HS-5 (cell line): ENCODE data around the gene NEGR1.

ENCODE experiments used
- DNase-seq: peaks from one replicate; pipeline ENCODE4 v3.0.0-alpha.2; 2012; ENCODE audit warnings: low read depth

NEGR1 gene

DNA sequence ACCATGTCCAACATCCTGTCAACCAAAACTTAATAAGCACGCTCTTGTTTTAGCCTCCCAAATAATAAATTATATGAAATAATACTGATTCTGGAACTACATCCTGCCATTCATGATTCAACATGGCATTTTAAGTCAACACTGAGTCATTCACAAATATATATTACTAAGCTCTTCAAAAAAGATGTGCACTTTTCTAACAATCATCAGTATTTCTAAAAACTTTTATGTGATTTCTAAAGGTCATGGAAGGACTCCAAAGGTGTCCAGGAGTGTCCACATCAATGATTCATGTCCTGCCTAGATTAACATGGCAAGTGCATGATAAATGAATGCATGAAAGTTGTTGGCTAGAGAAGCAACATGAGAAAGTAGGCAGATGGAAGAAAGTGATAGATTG, 51.6 kb downstream of the NEGR1 start:
- DNase-seq = peak; percentile 29

DNA sequence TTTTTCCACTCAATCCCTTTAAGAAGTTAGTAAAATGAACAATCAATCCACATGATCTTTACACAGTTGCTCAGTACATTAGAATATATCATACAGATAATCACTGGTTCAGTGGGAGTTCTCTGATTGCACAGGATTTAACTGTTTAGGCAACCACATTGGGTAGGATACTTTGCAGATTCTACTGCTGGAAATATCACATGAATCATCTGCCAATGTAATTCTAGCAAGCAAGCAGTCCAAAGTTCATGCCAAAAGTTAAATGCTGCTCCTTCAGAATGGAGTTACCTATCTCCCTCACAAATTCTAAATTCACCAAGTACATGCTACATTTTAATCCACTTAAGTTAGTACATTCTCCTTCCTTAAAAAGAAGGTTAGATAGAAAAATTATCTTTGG, 52.4 kb downstream of the NEGR1 start:
- DNase-seq = no peak

GRCh38 chr1:72227667-72228066, 54.7 kb downstream of the NEGR1 start:
- DNase-seq = no peak

GRCh38 chr1:72224506-72224905, 57.8 kb downstream of the NEGR1 start:
- no peak for DNase-seq

GRCh38 chr1:72221811-72222210, 60.5 kb downstream of the NEGR1 start:
- no peak for DNase-seq

- DNase-seq = no peak
Observed at GRCh38 chr1:72218141-72218739, 64.1 kb downstream of the NEGR1 start.

- no peak for DNase-seq
Observed at GRCh38 chr1:72207059-72207458, 75.3 kb downstream of the NEGR1 start.

DNA sequence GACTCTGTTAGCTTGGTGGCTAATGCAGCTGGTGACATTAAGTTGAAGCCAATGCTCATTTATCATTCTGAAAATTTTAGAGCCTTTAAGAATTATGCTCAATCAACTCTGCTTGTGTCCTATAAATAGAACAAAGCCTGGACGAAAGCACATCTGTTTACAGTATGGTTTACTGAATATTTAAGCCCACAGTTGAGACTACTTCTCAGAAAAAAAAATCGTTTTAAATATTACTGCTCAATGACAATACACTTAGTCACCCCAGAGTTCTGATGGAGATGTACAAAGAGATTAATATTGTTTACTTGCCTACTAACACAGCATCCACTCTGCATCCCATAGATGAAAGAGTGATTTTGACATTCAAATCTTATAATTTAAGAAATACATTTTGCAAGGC, 79.6 kb downstream of the NEGR1 start:
- DNase-seq = no peak

GRCh38 chr1:72197786-72198185, 84.6 kb downstream of the NEGR1 start:
- DNase-seq = no peak

DNA sequence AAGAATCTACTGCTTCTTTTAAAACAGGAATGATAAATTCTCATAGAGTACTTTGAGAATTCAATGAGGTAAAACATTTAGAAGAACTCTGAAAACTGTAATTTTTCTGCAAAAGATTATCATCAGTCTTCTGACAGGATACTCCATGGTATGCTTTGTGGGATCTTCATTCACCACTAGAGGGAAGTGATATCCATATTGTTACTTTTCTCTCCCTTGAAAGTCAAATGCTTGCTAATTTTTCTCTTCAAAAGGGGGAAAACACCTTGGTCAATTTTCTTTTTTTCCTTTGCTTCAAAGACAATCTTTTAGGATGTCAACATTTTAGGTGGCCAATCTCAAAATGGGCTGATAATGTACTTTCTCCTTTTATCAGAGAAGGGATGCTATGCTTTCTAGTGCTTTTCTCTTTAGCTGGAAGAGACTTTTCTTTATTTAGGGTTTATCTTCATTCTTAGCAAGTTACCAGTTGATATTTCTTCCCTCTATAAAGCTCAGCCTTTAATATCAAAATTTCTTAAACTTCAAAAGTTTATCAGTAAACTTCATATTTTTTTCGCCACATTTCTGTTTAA, 95.5 kb downstream of the NEGR1 start:
- DNase-seq = no peak

- no peak for DNase-seq
Observed at GRCh38 chr1:72184099-72184701, 98.1 kb downstream of the NEGR1 start.

- DNase-seq = no peak
Observed at GRCh38 chr1:72182859-72183258, 99.5 kb downstream of the NEGR1 start.

GRCh38 chr1:72178266-72178665, 104.1 kb downstream of the NEGR1 start:
- DNase-seq = no peak

GRCh38 chr1:72177711-72178110, 104.6 kb downstream of the NEGR1 start:
- DNase-seq = no peak

GRCh38 chr1:72170246-72170645, 112.1 kb downstream of the NEGR1 start:
- DNase-seq = no peak

DNA sequence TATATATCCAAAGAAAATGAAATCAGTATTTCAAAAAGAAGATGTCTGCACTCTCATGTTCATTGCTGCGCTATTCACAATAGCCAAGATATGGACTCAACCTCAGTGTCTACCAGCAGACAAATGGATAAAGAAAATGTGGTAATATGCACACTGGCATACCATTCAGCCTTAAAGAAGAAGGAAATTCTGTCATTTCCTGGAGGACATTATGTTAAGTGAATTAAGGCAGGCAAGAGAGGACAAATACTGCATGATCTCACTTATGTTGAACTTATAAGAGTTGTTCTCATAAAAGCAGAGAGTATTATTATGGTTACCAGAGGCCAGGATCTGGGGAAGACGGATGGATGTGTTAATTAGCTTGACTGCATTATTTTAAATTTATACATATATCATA, 115.9 kb downstream of the NEGR1 start:
- DNase-seq = no peak

DNA sequence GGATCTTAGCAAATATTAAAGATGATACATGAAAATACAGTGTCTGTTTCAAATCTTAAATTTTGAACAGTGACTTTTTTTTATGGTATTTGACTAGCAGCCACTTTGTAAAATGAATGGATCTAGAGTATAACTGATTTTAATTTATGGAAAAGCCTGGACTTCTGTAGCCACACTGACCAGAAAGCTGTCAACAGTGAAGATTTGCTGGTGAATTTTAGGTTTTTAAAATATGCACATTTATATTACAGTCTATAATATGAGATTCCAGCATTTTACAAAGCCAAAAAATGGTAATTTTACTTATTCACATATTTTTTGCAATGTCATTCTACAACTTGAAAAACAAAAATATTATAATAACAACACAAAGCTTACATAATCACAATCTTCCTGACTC, 131.8 kb downstream of the NEGR1 start:
- DNase-seq = no peak

DNA sequence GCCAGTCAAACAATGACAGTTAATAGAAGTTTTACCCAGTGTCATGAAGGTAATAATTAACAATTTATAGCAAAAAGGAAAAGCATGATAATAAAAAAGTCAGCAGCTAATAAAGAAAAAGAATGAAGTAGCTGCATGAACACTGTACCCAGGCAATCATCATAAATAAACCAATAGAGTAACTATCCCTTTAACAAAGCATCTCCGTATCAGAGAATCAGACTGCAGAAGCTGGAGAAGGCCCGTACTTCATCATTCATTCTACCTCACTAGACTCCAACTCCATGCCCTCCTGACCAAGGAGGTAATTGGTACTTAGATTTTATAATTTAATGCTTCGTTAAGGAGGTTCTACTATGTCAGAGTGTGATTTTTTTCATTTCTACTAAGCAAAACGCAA, 140.5 kb downstream of the NEGR1 start:
- DNase-seq = no peak

DNA sequence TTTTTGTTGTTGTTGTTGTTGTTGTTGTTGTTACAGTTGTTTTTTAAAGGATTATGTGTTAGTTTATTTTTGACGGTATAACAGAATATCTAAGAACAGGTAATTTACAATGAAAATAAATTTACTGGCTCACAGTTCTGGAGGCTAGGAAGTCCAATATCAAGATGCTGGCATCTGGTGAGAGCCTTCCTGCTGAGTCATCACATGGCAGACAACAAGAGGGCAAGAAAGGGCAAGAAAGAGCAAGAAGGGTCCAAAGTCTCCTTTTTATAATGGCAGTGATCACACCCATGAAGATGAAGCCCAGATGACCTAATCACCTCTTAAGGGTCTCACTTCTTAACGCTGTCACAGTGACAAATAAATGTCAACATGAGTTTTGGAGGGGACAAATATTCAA, 142.1 kb downstream of the NEGR1 start:
- peak; percentile 2 for DNase-seq

- no peak for DNase-seq
Observed at GRCh38 chr1:72137656-72138055, 144.7 kb downstream of the NEGR1 start.

DNA sequence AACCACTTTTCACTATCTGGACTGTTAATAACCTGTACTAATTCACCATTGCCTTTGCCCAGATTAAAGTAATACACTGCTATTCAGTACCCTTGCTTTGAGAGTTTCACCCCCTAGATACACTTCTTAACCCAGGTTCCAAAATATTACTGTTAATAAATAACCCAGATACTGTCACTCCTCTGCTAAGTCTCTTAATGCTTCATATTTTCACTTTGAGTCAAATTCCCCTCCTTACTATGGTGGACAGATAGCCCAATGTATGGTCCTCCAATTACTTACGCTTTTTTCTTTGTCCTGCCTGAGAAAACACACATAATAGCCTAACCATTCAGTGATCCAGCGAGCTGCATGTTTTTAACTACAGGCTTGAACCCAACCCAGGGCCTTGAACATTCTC, 152.5 kb downstream of the NEGR1 start:
- no peak for DNase-seq

DNA sequence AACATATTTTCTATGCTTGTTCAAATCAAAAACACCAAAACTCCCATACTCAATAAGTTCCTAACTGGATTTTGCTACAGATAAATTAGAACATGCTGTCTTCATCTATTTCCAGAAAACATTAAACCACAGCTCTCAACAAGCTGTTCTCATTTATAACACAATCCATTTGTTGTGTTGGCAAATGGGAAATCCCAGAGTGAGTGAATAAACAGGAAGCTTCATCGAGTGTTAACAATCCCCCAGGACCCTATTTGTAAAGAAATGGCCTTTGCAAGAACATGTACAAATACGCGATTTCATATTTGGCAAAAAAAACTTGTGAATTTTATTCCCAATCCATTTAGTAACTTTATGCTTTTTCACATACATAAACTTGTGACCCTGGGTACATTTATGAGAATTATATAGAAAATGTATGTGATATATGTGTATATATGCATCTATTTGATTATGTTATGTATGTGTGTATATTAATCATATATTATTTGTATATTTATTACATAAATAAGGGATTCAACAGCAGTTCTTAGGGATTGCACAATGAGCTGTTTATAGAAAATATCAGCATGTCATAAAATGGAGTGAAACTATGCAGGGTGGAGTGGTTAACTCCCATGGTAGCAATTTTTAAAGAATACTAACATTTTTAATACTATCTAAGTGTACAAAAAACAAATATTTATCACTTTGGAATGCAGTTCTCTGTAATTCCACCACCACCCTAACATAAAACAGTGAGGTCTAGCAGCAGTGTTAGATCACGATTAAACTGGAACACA, 160.0 kb downstream of the NEGR1 start:
- no peak for DNase-seq

DNA sequence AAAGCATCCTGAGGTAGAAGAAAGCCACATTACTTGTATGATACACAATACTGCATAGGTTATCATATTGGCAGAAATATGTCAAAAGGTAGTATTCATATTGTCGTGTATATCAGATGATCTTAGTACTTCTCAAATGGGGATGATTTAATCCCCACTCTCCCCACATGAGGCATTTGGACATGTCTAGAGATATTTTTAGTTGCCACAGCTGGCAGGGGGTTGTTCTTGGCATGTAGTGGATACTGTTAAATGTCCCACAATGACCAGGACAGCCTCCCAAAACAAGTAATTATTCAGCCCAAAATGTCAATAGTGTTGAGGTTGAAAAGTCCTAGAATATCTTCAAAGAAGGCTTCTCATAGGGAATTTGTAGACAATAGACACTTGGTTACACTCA, 162.8 kb downstream of the NEGR1 start:
- no peak for DNase-seq
